Measurements from ENCODE around the gene AVPI1.
A peak's percentile ranks its signal among the peaks of the same experiment; 100 is the strongest.

The AVPI1 gene, protein sequence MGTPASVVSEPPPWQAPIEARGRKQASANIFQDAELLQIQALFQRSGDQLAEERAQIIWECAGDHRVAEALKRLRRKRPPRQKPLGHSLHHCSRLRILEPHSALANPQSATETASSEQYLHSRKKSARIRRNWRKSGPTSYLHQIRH

DNA sequence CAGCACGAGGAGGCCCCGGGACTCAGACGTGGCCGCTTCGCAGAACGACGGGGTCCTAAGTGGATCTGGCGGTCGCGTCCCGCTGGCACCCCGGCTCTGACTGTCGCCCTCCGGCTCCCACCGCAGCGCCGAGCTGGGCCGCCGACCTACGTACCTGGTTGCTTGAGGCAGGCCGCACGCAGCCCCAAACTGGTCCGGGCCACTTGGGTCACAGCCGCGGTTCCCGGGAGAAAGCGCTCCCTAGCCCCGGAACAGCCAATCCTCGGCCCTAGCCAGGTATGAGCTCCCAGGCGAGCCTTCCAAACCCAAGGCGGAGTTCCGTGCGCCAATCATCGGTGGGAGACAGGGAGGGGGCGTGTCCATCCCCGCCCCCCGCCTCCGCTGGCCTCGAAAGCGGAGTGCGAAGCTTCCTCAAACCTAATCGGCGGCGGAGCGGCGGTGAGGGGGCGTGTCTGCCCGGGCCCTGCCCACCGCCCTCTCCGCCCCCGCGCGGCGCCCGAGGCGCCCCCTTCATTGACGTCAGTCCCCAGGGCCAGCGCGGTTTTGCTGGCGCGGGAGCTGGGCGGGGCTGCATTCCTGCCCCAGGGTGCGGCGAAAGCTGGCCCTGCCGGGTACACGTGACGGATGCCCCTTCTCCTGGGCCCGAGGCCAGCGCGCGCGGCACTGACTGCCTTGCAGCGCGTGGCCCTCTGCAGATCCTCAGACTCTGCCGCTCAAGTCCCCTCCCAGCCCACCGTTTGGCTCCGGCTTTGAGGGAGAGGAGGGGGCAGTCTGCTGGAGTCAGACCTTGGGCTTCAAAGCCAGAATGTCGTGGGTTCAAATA is at the start of gene AVPI1:
Gene AVPI1 (minus strand): TSS at position 280 of the 823 bp plus-strand sequence. CDS start 7,336 bp downstream, outside the sequence.
- DNase-seq (ENCODE audit: low read depth in 3 of 3) = peak; percentile 91 to 96 (median 94)

DNA sequence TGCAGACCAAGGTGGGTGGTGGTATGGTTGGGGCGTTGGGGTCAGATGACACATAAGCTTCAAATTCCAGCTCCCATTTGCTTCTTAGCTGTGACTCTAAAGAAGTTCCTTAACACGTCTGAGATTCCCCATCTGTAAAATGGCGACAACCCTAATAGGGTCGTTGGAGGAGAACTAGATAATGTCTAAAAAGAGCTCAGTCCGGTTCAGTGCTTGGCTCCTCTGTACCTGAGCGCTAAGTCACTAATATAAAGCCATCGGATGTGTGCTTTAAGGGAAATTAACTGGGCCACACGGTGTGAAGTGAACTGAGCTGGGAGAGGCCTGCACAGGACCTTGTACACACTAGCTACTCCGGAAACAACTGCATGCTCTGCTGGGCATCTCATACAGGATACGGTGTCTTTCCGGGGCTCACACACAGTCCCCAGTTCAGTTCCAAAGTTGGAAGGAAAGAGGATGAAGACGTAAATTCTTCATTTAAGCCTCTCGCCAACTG is 49.4 kb upstream of the AVPI1 start:
- DNase-seq (ENCODE audit: low read depth in 3 of 3) = no peak

DNA sequence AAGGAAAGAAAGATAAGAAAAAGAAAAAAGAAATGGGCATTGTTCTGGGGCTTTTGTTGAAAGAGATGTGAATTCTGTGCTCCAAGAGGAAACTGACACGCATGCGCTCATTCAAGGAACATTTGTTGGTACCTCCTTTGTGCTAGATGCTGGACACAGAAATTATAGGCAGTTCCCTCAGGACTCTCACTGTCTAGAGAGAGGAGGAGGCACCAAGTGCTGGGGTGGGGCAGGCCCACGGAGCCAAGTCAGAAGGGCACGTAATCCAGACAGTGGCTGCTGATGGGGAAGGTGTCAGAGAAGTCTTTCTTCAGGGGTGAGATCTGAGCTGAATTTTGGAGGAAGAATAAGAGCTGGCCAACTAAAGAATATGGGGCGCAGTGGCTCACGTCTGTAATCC is 47.0 kb upstream of the AVPI1 start:
- DNase-seq (ENCODE audit: low read depth in 3 of 3) = no peak

DNA sequence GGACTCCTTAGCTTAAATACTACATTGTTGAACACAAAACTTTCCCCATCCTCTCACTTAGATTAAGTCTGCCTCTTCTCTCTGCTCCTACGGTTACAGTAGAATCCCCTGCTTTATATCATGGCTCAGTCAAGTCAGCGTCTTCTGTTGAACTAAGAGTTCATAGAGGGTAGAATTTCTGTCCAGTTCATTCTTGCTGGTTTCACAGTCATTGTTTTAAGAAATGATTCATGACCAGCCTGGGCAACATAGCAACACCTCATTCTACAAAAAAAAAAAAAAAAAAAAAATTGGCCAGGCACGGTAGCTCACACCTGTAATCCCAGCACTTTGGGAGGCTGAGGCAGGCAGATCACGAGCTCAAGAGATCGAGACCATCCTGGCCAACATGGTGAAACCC is 46.2 kb upstream of the AVPI1 start:
- DNase-seq (ENCODE audit: low read depth in 3 of 3) = no peak

DNA sequence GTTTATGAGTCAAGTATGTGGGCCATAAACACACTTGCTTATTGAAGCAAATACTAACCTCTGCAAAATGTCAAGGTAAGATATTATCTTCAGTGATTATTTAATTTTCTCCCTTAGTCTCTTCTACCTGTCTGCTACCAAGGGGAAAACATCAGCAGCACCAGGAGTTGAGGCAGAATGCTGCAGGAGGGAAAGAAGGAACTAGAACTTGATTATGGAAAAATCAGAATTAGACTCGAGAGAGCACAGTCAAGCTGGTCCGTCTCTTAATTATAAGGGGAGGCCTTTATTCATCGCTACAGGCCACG is 45.0 kb upstream of the AVPI1 start:
- no peak for DNase-seq (ENCODE audit: low read depth in 3 of 3)

DNA sequence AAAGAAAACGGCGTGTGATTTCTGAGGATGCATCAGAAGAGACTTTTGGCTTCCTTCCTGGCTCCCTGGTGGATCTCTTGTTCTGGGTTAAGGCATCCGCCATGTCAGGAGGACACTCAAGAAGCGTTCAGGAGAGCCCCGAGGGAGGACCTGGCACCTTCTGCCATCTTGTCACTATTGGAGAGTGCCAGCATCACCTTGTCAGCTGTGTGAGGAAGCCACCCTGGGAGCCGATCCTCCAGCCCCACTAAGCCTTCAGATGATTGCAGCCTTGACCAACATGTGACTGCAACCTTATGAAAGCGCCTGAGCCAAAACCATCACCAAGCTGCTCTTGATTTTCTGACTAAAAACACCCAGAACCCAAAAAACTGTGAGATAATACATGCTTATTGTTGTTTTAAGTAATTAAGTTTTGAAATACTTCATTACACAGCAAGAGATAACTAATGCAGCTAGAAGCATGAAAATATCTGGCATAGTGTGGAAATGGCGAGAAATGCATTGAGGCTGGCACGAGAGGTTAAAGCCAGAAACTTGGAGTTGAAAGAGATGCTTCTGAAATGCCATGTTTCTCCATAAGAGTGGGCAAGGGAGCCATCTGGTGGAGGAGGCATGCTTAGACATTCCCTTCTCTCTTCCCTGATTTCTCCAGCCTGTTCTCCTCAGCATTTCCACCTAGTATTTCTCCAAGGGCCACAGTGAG is 44.5 kb upstream of the AVPI1 start:
- DNase-seq (ENCODE audit: low read depth in 3 of 3) = peak in 1 of 3 experiments; percentile 29

DNA sequence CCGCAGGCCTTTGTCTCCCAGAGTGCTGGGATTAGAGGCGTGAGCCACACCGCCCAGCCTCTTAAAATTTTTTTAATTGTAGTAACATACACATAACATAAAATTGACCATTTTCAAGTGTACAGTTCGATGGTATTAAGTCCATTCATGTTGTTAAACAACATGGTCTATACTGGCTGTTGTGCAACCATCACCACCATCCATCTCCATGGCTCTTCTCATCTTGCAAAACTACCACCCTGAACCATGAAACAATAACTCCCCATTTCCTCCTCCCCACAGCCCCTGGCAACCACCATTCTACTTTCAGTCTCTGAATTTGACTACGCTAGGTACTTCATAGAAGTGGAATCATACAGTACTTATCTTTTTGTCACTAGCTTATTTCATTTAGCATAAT is 42.0 kb upstream of the AVPI1 start:
- DNase-seq (ENCODE audit: low read depth in 3 of 3) = no peak

DNA sequence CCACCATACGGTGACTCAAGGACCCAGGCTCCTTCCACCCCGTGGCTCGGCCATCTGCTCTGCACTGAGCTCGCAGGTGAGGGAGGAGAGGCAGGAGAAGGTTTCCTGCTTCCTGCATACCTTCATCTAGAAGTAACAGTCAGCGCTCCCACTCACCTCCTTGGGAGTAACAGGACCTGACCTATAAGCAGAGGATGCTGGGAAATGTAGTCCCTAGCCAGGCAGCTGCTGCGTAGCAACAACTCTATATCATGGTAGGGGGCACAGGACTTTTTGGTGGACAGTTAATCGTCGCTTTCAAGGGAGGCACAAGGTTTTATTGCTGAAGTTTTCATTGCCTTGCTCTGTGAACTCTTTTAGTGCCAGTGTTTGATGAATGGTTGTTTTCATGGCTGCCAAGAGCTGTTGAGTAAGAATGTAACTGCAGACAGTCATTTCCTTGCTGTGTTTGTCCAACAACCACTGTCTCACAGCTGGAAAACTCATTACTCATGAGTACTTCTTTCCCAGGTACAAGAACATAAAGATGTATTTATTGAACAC is 39.7 kb upstream of the AVPI1 start:
- DNase-seq (ENCODE audit: low read depth in 3 of 3) = no peak

DNA sequence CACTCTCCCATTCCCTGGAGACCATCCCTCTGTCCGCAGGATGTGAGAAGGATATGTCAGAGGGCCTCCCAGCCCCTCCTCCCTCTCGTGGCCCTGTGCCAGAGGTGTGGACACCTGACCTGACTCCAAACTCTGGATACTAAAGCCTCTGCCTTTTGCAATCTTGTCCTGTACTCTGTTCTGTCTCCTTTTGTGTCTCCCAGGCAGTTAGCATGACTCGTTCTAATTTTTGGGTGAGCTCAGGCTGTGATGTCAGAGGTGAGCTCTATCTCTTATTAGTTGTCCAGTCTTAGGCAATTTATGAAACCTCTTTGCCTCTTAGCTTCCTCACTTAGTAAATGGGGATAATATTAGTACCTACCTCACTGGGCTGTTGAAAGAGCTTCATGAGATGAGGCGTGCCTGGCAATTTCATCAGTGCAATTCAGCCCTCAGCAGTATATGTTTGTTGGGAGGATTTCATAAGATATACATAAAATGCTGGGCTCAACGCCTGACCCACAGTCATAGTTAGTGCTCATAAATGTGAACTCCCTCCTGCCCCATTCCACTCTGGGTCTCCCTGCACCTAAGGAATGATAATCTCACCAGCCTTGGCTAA is 37.4 kb upstream of the AVPI1 start:
- no peak for DNase-seq (ENCODE audit: low read depth in 3 of 3)

DNA sequence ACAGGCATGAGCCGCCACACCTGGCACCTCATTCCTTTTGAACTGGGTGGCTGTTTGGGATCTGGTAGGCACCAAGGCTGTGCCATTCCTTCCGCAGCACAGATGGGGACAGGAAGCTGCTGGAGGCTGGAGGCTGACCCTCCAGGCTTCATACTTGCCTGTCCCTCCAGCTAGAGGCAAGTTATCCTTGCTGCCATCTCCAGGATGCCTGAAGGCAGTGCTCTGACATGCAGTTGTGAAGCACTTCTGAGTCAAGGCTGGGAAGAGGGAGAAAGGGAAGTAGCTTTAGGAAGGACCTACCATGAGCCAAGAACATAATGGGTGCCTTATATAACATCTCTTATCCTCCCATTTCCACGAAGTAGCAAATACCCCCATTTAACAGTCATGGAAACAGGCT is 36.0 kb upstream of the AVPI1 start:
- DNase-seq (ENCODE audit: low read depth in 3 of 3) = no peak

DNA sequence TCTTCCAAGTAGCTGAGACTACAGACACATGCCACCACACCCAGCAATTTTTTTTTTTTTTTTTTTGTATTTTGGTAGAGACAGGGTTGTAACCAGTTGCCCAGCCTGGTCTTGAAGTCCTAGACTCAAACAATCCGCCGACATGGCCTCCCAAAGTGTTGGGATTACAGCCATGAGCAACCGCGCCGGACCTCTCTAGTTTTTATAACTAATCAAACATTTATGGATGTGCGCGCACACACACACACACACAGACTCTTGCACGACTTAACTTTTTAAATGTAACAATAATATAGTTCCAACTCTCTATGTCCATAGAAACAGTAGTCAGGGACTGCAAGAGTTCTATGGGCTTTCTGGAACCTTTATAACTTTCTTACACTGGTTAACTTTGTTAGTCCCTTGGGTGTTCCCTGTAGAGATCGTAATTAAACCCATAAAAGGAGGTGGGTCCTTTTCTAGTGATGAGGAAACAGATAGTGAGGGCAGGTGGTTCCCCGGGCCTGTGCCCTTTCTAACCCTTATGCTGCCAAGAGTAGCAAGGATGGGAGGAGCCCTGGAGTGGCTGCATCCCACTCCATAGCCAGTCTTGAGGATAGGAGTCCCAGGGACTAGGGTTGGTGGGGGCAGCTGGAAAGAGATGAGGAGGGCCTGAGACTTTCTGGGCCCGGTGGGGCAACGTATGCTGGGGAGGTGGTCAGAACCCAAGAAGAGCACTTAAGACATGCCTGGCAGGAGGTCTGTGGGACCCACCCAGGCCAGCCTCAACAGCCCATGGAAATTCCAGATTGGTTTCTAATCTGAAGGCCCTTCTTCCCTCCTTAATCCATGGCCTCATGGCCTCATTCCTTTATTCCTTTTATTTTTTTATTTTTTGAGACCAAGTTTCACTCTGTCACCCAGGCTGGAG is 35.1 kb upstream of the AVPI1 start:
- no peak for DNase-seq (ENCODE audit: low read depth in 3 of 3)

DNA sequence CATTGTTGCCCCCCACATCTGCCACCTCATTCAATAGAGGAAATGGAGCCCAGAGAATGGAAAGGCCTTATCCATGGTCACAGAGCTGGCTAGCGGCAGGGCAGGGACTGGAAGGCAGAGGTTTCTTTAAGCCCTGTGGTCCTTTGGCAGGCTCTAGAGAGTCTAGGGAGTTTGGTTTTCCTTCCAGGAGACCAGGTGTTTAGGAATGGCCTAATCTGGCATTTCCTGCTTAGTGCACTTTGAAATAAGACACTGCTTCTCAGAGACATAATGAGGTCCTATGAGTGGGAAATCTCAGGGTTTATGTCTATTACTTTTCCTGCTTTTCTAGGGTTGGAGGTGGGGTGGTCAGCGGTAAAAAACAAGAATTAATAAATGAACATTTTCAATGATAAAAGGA is 32.6 kb upstream of the AVPI1 start:
- no peak for DNase-seq (ENCODE audit: low read depth in 3 of 3)

DNA sequence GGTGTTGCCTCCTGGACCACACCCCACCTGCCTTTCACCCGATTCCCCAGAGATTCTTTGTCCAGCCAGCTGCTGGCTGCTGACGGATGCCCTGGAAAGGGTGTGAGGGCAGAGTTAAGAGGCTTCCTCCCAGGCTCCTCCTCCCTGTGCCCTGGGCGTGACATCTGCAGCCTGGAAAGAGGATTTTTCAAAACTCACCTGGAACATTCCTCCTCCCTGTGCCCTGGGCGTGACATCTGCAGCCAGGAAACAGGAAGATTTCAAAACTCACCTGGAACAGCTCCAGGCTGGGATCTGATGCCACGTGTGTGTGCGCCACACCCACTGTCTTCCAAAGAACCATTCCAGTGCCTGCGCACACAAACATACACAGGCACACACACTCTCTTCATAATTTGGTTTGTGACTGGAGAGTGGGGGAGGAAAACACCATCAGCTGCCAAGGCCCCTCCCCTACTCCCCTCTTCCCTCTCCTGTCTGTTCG is 31.7 kb upstream of the AVPI1 start:
- no peak for DNase-seq (ENCODE audit: low read depth in 3 of 3)

DNA sequence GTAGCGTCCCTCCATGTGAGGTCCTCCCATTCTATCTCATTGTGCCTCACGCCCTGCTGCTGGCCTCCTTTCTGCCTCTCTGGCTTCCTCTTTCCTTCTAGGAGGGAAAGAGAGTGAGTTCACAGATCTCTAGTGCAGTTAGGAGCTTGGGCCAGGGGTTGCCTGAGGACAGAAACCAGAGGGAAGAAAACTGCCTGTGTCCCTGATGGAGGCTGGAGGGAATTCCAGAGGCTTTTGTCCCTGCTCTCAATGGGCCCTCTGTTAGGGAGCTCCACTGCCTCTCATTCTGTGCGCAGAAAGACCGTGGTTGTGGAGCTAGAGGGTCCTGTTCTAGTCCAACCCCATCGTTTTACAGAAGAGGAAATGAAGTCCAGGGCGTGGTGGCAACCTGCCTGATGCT is 31.1 kb upstream of the AVPI1 start:
- no peak for DNase-seq (ENCODE audit: low read depth in 3 of 3)

DNA sequence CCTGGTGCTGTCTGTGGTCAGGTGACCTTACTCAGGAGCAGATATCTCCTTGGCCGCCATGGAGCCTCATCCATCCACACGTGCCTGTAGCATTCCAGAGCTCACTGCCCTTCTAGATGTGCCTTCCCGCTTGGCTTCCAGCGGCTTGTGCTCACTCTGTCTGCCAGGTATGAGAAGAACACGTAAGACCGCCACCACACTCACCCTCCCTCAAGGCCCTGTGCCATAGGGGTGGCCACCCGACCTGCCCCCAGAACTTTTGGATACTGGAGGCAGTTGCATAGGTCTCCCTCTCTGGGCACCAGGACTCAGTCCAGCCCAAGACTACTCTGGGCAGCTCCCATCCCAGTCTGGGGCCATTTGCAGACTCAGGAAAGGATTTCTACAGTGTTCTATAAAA is 30.6 kb upstream of the AVPI1 start:
- DNase-seq (ENCODE audit: low read depth in 3 of 3) = no peak

DNA sequence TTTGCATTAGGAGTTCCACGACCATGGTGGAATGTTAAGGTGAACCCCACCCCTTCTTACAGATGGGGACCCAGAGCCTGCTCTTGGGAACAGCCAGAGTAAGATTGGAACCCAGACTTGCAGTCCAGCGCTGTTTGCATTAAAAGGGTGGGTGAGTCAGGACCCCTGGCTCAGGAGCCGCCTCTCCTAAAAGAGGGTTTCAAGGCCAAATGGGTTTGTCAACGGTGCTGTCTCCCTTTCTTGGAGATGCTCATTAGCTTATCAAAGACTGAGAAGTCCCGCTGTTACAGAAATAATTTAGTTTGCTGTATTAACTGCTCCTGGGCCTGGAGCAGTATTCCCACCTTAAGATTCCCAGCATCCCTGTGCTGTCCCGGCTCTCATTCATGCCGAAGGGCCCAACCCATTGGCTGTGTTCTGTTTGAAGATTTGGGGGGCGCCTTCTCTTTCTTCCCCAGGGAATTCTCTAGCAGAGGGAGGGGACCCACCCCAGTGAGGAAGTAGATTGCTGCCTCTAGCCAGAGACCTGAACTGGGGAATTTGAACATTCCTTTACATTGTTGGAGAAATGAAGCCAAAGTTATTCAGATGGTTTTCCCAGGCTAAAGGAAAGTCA is 28.3 kb upstream of the AVPI1 start:
- DNase-seq (ENCODE audit: low read depth in 3 of 3) = no peak

DNA sequence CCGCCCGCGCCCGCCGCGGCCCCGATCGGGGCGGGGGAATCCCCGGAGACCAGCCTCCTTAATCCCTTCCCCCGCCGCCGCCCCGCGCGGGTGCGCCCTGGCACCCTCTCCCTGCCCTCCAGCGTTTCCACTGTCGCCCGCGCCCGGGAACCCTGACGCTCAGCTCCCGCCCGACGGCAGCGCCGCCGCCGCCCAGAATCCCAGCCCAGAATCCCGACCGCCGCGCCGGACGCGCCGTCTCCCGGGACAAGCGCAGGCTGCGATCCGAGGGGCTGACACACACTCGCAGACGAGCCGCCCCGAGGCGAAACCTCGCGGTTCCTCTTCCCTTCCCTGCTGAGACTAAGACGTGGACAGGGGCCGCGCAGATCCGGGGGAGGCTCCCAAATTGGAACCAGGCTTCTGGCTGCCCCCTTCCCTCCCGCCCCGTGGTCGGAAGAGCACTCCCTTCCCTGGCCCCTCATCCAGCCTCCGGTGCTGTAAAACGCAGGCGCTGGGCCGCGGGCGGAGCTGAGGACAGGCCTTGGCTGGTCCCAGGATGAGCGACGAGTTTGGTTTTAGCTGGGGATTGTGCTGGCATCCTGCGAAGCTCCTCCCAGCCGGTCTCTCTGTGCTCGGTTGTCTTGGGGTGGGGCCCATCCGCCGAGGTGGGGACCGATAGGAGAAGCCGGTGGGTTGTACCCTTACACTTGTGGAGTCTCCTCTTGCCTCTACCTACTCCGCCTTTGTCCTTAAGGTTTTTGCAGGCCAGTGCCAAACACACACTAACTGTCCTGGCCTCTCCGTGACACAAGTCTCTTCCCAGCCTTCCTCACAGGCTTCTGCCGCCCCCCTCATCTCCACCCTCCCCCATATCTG is 27.6 kb upstream of the AVPI1 start:
- DNase-seq (ENCODE audit: low read depth in 3 of 3) = peak in 2 of 3 experiments; percentile 11 to 29

DNA sequence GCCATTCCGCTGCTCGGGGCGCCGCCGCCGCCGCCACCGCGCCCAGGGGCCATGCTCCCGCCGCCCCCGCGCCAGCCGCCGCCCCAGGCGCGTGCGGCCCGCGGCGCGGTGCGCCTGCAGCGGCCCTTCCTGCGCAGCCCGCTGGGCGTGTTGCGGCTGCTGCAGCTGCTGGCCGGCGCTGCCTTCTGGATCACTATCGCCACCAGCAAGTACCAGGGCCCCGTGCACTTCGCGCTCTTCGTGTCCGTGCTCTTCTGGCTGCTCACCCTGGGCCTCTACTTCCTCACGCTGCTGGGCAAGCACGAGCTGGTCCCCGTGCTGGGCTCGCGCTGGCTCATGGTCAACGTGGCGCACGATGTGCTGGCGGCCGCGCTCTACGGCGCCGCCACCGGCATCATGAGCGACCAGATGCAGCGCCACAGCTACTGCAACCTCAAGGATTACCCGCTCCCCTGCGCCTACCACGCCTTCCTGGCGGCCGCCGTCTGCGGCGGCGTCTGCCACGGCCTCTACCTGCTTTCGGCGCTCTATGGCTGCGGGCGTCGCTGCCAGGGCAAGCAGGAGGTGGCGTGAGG is 26.9 kb upstream of the AVPI1 start:
- peak in 2 of 3 experiments; percentile 8 to 43 for DNase-seq (ENCODE audit: low read depth in 3 of 3)

DNA sequence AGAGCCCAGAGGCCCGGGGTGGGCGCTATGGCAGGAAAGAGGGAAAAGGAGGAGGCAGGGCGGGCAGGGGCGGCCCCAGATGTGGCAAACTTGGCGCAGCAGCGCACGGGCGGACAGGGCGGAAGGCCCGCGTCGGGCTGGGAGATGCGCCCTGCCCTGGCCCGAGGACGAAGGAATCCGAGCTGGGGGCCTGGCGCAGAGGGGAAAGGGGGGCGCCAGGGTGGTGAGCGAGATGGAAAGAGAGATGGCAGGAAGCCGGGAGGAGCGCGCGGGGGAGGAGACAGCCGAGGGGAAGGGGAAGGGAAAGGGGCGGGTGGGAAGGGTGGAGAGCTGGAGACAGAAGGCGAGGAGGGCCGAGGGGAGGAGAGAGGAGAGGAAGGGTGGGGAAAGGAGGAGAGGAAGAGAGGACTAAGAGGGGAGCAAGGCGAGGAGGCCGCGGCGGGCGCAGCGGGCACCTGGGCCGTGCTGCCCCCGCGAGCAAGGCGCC is 26.3 kb upstream of the AVPI1 start, which contains the start of gene MARVELD1:
Gene MARVELD1 (plus strand): TSS at position 392 of the 487 bp plus-strand sequence. CDS start 147 bp downstream, outside the sequence.
- DNase-seq (ENCODE audit: low read depth in 3 of 3) = no peak

Data from stimulated activated CD4-positive, alpha-beta T cell treated with anti-CD3 and anti-CD28 coated beads, TNF-alpha, amount 100 ng/mL, for 4 hours (primary cell).